Measurements from ENCODE around the gene JAK3. TPM values are rescaled to one million over a fixed set of nuclear protein-coding genes. Genes with fewer than 3 reads are reported as not detected.

The JAK3 gene
- polyA plus RNA-seq, 2 of the 4 experiments (the other 2 are of a cell fraction) = 0.31 to 0.89 TPM

DNA sequence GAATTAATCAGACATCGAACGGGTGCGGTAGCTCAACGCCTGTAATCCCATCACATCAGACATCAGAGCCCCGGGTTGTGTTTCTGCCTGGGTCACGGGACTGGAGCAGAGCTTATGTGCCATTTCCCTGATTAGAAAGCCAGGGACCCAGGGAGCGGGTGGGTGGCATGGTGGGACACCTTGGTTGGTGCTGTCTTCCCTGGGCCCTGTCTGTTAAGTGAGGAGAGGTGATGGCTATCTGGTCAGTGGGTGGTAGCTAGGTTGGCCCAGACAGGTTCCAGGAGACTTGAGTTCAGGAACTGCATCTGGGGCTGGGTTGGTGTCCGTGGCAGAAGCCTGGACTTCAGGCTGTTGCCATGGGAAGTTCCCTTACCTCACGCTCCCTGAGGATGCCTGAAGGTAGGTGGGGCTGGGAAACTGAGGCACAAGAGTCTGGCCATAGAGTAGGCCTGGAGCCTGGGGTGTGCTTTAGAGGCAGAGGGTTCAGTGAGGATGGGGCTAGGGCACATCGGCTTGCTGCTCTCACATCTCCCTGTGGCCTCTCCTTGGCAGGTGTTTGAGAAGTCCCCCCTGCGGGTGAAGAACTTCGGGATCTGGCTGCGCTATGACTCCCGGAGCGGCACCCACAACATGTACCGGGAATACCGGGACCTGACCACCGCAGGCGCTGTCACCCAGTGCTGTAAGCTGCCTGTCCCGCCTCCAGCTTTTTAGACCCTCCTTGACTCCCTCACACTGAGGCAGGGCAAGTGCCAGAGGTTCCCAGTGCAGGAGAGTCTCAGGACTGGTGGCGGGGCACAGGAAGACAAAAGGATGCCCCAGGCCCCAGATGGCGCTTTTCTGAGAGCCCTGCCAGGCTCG, 14.0 kb upstream of the JAK3 start:
- H3K4me1 ChIP-seq = peaks cover 45% of the 10 kb centered on the region

DNA sequence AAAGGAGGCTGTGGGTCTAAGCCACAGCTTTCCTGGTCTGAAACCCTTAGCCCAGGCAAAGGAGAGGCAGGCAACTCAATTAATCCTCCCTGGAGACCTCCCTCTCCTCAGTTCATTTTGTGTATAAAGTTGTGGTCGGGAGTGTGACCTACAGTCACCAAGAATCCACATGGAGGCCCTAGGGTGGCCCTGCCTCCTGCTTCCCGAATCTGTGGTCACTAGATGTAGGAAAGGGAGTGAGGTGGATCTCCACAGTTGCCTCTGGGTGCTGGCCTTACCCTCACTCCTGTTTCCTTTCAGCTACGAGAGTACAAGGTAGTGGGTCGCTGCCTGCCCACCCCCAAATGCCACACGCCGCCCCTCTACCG, 13.2 kb upstream of the JAK3 start:
- 0% methylated on average over 6 of the region's 7 CpGs for WGBS (ENCODE audit: missing lambda C conversion rate)
- DNase-seq (ENCODE audit: low read depth in 1 of 2, low spot score in 1 of 2) (no peak), FAIRE-seq (no peak), ATAC-seq (no peak)
- ChIA-PET CTCF (interaction anchor here (0.9 to 4.4 kb wide), 3 partner anchors 9 to 77 kb away, joined by 3 to 42 read pairs (median 9); partner anchors contain the start of gene CCDC124), POLR2A (interaction anchor here (1.3 to 1.9 kb wide), 2 partner anchors 9 to 136 kb away, joined by 5 to 7 read pairs; no protein-coding TSS in a partner anchor)
- Histone ChIP-seq H3K9me3 (no peaks in the 10 kb centered on the region), H3K4me1 (peaks cover 42% of the 10 kb centered on the region), H3K4me2 (peak overlapping the region; percentile 74), H3K27ac (peak overlapping the region; percentile 99 to 100), H3K4me3 (peak overlapping the region; percentile 99)
- no peak for TF ChIP-seq KDM1A (IDR thresholded peaks at IDR 0.05; ENCODE audit: low read depth)
- no peak for TF ChIP-seq MAZ (IDR thresholded peaks at IDR 0.05; ENCODE audit: borderline replicate concordance, low read depth, low read length)
- TF ChIP-seq FOSB (CRISPR knock-in tag; IDR thresholded peaks at IDR 0.05) = no peak
- TF ChIP-seq TFCP2L1 (CRISPR knock-in tag; IDR thresholded peaks at IDR 0.05) = no peak
- TF ChIP-seq HDAC2 (IDR thresholded peaks at IDR 0.05) = no peak
- no peak for TF ChIP-seq CTCF (IDR thresholded peaks at IDR 0.05)
- no peak for TF ChIP-seq MAX (IDR thresholded peaks at IDR 0.05)
- no peak for TF ChIP-seq RNF2 (IDR thresholded peaks at IDR 0.05; ENCODE audit: borderline replicate concordance, low read depth)

More for the DNA sequence above, 14.0 kb upstream of the JAK3 start:
- no peak for DNase-seq (ENCODE audit: low read depth in 1 of 2, low spot score in 1 of 2)
- no peaks in the 10 kb centered on the region for H3K9me3 ChIP-seq
- no peak for ATAC-seq
- peak overlapping the region; percentile 99 for H3K4me3 ChIP-seq
- peak overlapping the region; percentile 74 for H3K4me2 ChIP-seq
- no peak for FAIRE-seq
- TF ChIP-seq MAX (IDR thresholded peaks at IDR 0.05) = no peak
- peak overlapping the region; percentile 99 to 100 for H3K27ac ChIP-seq
- POLR2A ChIA-PET = interaction anchor here (0.6 to 1.3 kb wide), 2 partner anchors 9 to 1745 kb away, joined by 3 to 5 read pairs; no protein-coding TSS in a partner anchor
- WGBS (ENCODE audit: missing lambda C conversion rate) = 38% methylated on average over 12 of the region's 23 CpGs
- CTCF ChIA-PET = interaction anchor here (0.9 to 4.4 kb wide), 4 partner anchors 9 to 135 kb away, joined by 3 to 42 read pairs (median 6); partner anchors contain the start of gene CCDC124

DNA sequence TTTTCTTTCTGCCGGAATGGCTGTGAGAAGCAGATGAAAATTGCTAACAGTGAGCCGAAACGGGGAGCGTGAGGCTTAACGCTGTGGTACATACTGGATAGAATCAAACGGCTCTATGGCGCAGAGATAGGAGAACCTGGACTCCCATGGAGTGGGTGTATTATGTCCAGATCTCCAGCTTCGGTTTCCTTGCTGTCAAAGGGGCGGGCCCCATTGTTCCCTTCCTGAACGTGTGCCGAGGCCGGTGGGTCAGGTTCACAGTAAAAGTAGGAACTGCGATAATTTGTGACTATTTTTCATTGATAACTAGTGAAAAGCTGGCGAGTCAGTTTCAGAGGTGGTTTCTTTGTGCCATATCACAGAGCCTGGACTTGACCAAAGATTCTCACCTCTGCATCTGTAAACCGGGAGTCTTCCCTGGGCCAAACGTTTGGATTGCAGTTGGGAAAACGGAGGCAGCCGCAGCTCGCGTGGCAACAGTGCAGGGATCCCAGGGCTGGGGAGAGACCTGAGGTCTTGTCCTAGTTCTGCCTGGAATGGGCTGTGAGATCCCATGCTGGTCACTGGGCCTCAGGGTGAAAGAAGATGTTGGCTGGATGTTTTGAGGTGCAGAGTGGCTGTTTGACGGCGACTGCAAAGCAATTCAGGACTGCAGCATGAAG, 12.7 kb upstream of the JAK3 start:
- 0% methylated on average over 22 of the region's 22 CpGs for WGBS (ENCODE audit: missing lambda C conversion rate)
- ChIA-PET CTCF (interaction anchor here (1.2 to 4.4 kb wide), 3 partner anchors 10 to 122 kb away, joined by 3 to 42 read pairs (median 9); partner anchors contain the start of gene CCDC124), POLR2A (interaction anchor here (1.3 to 1.9 kb wide), 4 partner anchors 11 to 137 kb away, joined by 4 to 16 read pairs (median 8); partner anchors contain the start of gene SLC5A5)
- DNase-seq (ENCODE audit: low read depth in 1 of 2, low spot score in 1 of 2) (no peak), ATAC-seq (no peak), FAIRE-seq (no peak)
- peak overlapping the region; percentile 99 for H3K4me3 ChIP-seq
- H3K27ac ChIP-seq = peak overlapping the region; percentile 99 to 100
- peaks cover 37% of the 10 kb centered on the region for H3K4me1 ChIP-seq
- no peaks in the 10 kb centered on the region for H3K9me3 ChIP-seq
- TF ChIP-seq REST (IDR thresholded peaks at IDR 0.05) (no peak), POLR2A (IDR thresholded peaks at IDR 0.05; ENCODE audit: low read length) (no peak), POLR2AphosphoS2 (conservative IDR thresholded peaks at IDR 0.05; ENCODE audit: low read length) (no peak), GATA3 (IDR thresholded peaks at IDR 0.05; ENCODE audit: borderline replicate concordance) (no peak), TFCP2L1 (CRISPR knock-in tag; IDR thresholded peaks at IDR 0.05) (no peak), EHF (CRISPR knock-in tag; IDR thresholded peaks at IDR 0.05) (no peak), ESRRA (IDR thresholded peaks at IDR 0.05; ENCODE audit: borderline replicate concordance, low read length) (no peak), MAFK (IDR thresholded peaks at IDR 0.05; ENCODE audit: partially characterized antibody) (no peak), FOSL2 (IDR thresholded peaks at IDR 0.05) (no peak), FOSL2 (CRISPR knock-in tag; IDR thresholded peaks at IDR 0.05) (no peak), RAD21 (conservative IDR thresholded peaks at IDR 0.05 in 1 of 2, IDR thresholded peaks at IDR 0.05 in 1 of 2) (no peak), SREBF2 (IDR thresholded peaks at IDR 0.05) (no peak), CTCF (IDR thresholded peaks at IDR 0.05) (no peak), MAZ (IDR thresholded peaks at IDR 0.05; ENCODE audit: borderline replicate concordance, low read depth, low read length) (no peak)
- TF ChIP-seq, protein P1, sequence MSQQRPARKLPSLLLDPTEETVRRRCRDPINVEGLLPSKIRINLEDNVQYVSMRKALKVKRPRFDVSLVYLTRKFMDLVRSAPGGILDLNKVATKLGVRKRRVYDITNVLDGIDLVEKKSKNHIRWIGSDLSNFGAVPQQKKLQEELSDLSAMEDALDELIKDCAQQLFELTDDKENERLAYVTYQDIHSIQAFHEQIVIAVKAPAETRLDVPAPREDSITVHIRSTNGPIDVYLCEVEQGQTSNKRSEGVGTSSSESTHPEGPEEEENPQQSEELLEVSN (IDR thresholded peaks at IDR 0.05; ENCODE audit: borderline replicate concordance, low read depth) = no peak
- H3K4me2 ChIP-seq = peak overlapping the region; percentile 74
